GM12878 (cell line): Measurements from ENCODE around the gene CHST14. TPM values are rescaled to one million over a fixed set of nuclear protein-coding genes. Genes with fewer than 3 reads are reported as not detected.

Source experiments
- ATAC-seq: fragments of 200-7000 bp; cut with Tn5 transposase; 3 replicates; pipeline ENCODE4 v1.9.1; 2020; ENCODE audit warnings: mild to moderate bottlenecking, moderate library complexity
- BruUV-seq: library from RNA; stranded (reverse); fragments of 400-500 nt; replicated peaks from 2 replicates; lab custom pipeline; 2021; lab: Mats Ljungman, UMichigan
- CTCF ChIA-PET: fragments of 300-600 bp; sonication (Branson Sonifier 250); formaldehyde crosslinking; extraction: SDS; loops from one replicate; lab custom pipeline; 2021; ENCODE audit warnings: inconsistent platforms; lab: Yijun Ruan, JAX
- POLR2A ChIA-PET: fragments of 350-600 bp; formaldehyde crosslinking; extraction: SDS; loops from one replicate; lab custom pipeline; 2021; ENCODE audit warnings: inconsistent platforms; lab: Charles Lee
- RAD21 ChIA-PET: fragments of 300-600 bp; sonication (Branson Sonifier 250); formaldehyde crosslinking; loops from one replicate; lab custom pipeline; 2023; ENCODE audit warnings: antibody characterized with exemption; ENCODE audit not compliant: unreplicated experiment; lab: Charles Lee
- SMC1A ChIA-PET: fragments of 300-600 bp; sonication (Branson Sonifier 250); formaldehyde crosslinking; loops from one replicate; lab custom pipeline; 2023; ENCODE audit not compliant: unreplicated experiment, uncharacterized antibody; lab: Charles Lee
- DNase-seq: peaks from one replicate; pipeline ENCODE4 v3.0.0-alpha.2; 2011; ENCODE audit warnings: low read depth, low spot score
- FAIRE-seq: peaks from 3 replicates; lab custom pipeline; 2011; peaks lifted over from hg19 to GRCh38; lab: Jason Lieb, UNC
- H2AFZ ChIP-seq: 2 replicates; pipeline ENCODE4 v1.6.0; 2011; ENCODE audit warnings: low read depth, low read length, control low read depth; ENCODE audit not compliant: control insufficient read depth
- H3K27ac ChIP-seq: 2 replicates; pipeline ENCODE4 v1.5.1; 2011; ENCODE audit warnings: control low read depth; ENCODE audit not compliant: control insufficient read depth, insufficient read depth
- H3K27me3 ChIP-seq, 2 experiments: replicated peaks in 1 of 2; 2 replicates each; pipeline versions ENCODE4 v1.6.0 to v1.6.1; 2011; ENCODE audit warnings: low read length in 1 of 2; ENCODE audit not compliant: control insufficient read depth in 2 of 2, insufficient read depth in 2 of 2
- H3K36me3 ChIP-seq, 2 experiments: 2 replicates each; pipeline ENCODE4 v1.5.1; 2011; ENCODE audit warnings: low read length in 1 of 2; ENCODE audit not compliant: control insufficient read depth in 2 of 2, insufficient read depth in 2 of 2
- H3K4me1 ChIP-seq: 2 replicates; pipeline ENCODE4 v1.6.1; 2011; ENCODE audit warnings: mild to moderate bottlenecking, low read length, moderate library complexity, mixed read lengths; ENCODE audit not compliant: control insufficient read depth, insufficient read depth
- H3K4me2 ChIP-seq: 2 replicates; pipeline ENCODE4 v1.6.0; 2011; ENCODE audit warnings: control low read depth; ENCODE audit not compliant: control insufficient read depth, insufficient read depth
- H3K4me3 ChIP-seq: fragments of 200-600 bp; sonication (generic); 2 replicates; pipeline ENCODE4 v1.5.1; 2016
- H3K79me2 ChIP-seq: 2 replicates; pipeline ENCODE4 v1.6.0; 2011; ENCODE audit warnings: low read length; ENCODE audit not compliant: control insufficient read depth, insufficient read depth
- H3K9ac ChIP-seq: 2 replicates; pipeline ENCODE4 v1.8.0; 2011; ENCODE audit warnings: low read length, control low read depth, mixed read lengths; ENCODE audit not compliant: control insufficient read depth, insufficient read depth
- H3K9me3 ChIP-seq: replicated peaks from 3 replicates; pipeline ENCODE4 v1.5.1; 2011; ENCODE audit warnings: mild to moderate bottlenecking, low read length; ENCODE audit not compliant: control insufficient read depth, insufficient read depth
- H4K20me1 ChIP-seq: 2 replicates; pipeline ENCODE4 v1.6.0; 2011; ENCODE audit not compliant: control insufficient read depth, insufficient read depth
- CBX3 ChIP-seq: fragments of 200-600 bp; sonication (generic); IDR thresholded peaks from 2 replicates; pipeline ENCODE4 v1.6.1; 2016; ENCODE audit warnings: low read depth, borderline replicate concordance
- MEF2B ChIP-seq: fragments of 450-650 bp; IDR thresholded peaks from 2 replicates; pipeline ENCODE4 v1.6.1; 2018; ENCODE audit warnings: mild to moderate bottlenecking, moderate library complexity; ENCODE audit not compliant: partially characterized antibody, poor library complexity, severe bottlenecking
- PKNOX1 ChIP-seq: fragments of 450-650 bp; IDR thresholded peaks from 2 replicates; pipeline ENCODE4 v1.6.1; 2016; ENCODE audit warnings: mild to moderate bottlenecking
- SIN3A ChIP-seq: IDR thresholded peaks from 2 replicates; pipeline ENCODE4 v1.6.1; 2012; ENCODE audit warnings: low read depth, low read length, improper control_type of control experiment
- WGBS: methylation state at CpG from one replicate; pipeline ENCODE4 v1.1.6; 2016; ENCODE audit warnings: low lambda C conversion rate; ENCODE audit not compliant: insufficient replicate concordance, insufficient coverage; ENCODE audit errors: missing lambda C conversion rate; 5-methylcytosine and 5-hydroxymethylcytosine counted together
- in situ Hi-C: fragments of 300-500 bp; cut with MboI; formaldehyde crosslinking; loops from 9 replicates; pipeline ENCODE4 v1.14.3; 2018; ENCODE audit warnings: mixed read lengths
- intact Hi-C: fragments of 100-400 bp; cut with micrococcal nuclease; formaldehyde crosslinking; loops from one replicate; pipeline ENCODE4 v1.14.2; 2022; ENCODE audit not compliant: unreplicated experiment
- polyA plus RNA-seq, 11 experiments: library from polyadenylated mRNA; depleted of rRNA in 4 of 11; unstranded in 6 of 11; stranded (reverse) in 5 of 11; fragments of >200 nt; fragmentation: Nextera tagmentation in 4 of 11; fragmentation: Illumina TruSeq in 1 of 11; extraction: Ambion mirVana in 4 of 11; extraction: Trizol in 1 of 11; gene quantifications; 1 replicate in 1 of 11; 2 replicates in 10 of 11; pipeline versions ENCODE4 v1.2.1 to v1.2.3, GENCODE V29; 2011 to 2016; ENCODE audit warnings: inconsistent platforms in 2 of 11, missing spikeins in 2 of 11, low read depth in 1 of 11
- total RNA-seq, 4 experiments: library from RNA; depleted of rRNA in 3 of 4; stranded (reverse); fragments of >200 nt in 3 of 4; fragmentation: Illumina TruSeq in 1 of 4; extraction: Trizol in 1 of 4; gene quantifications; 2 replicates each; pipeline versions ENCODE4 v1.2.1 to v1.2.3, GENCODE V29; 2013 to 2021

The CHST14 gene
- total and polyA plus RNA-seq, 10 of the 15 experiments (the other 5 are each of a cell fraction or from before 2014, with no cell fraction given) = 1.3 to 12.8 (median 6.2) TPM

DNA sequence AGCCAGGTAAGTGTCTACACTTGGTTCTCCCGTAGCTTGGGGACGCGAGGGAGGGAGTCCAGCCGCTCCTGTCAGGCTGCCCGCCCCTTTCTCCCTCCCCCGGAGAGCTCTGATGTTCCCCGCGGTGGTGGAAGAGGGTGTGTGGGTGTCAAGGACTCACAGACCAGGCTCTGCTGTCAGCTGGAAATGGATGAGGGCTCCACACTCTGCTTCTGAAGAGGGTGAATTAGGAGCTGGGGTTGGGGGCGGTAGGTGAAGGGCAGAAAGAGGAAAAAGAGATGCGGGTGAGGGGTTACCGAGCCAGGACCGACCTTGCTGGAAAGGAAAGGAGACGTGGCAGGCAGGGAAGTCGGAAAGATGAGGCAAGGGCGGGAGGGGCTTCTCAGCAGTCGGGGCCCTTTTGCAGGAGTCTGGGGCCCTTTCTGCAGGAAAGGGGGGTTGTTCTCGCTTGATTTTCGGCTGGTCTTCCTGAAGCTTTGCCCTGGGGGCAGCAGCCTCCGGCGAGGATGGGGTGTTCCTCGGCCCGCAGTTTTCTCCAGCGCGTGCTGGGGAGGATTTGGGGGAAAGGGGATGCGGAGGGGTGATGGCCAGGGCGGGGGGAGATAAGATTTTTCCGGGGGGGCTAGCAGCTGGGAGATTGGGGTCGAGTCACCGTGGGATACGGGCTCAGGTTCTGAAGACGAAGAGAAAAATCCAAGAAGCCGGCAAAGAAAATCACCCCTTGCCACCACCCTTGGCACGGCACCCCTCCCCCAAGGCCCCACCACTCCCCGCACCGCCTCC, 30.6 kb upstream of the CHST14 start:
- peaks cover 16 to 26% of the 10 kb centered on the region in 2 experiments for H3K27me3 ChIP-seq
- intact Hi-C loops = loop anchor here (10.0 kb wide), 1 partner anchor 155 kb away; the partner anchor contains the start of gene KNL1
- ChIA-PET RAD21 (interaction anchor here (0.6 to 1.8 kb wide), 8 partner anchors 13 to 125 kb away, joined by 3 to 8 read pairs (median 4); partner anchors contain the start of genes CCDC32, IVD and KNSTRN), POLR2A (interaction anchor here (0.7 to 4.1 kb wide), 5 partner anchors 12 to 326 kb away, joined by 3 to 26 read pairs (median 9); partner anchors contain the start of gene IVD), SMC1A (interaction anchor here (0.6 to 1.3 kb wide), 4 partner anchors 10 to 158 kb away, joined by 3 to 4 read pairs (median 4); no protein-coding TSS in a partner anchor), CTCF (interaction anchor here (0.6 to 1.5 kb wide), 16 partner anchors 9 to 115 kb away, joined by 3 to 6 read pairs (median 4); no protein-coding TSS in a partner anchor)
- no peak overlapping the region for H3K27ac ChIP-seq
- H3K4me3 ChIP-seq = peak overlapping the region; percentile 74
- no TSS peak for BruUV-seq
- DNase-seq (no peak), FAIRE-seq (no peak), ATAC-seq (peak; percentile 25)
- H3K9ac ChIP-seq = peak overlapping the region; percentile 64
- peak overlapping the region; percentile 99 for H3K4me2 ChIP-seq
- no peaks in the 10 kb centered on the region for H3K36me3 ChIP-seq
- H3K79me2 ChIP-seq = peaks cover 25% of the 10 kb centered on the region
- H3K4me1 ChIP-seq = peaks cover 19% of the 10 kb centered on the region
- in situ Hi-C loops = no loop called here
- 0 out of 2 replicates have a peak, but pooled peaks have one; percentile 12 for TF ChIP-seq PKNOX1
- peak; percentile 17 for TF ChIP-seq MEF2B
- TF ChIP-seq CBX3 = no peak
- TF ChIP-seq SIN3A = peak; percentile 2; the same call in 1 of the 2 replicates
- peak overlapping the region; percentile 72 for H2AFZ ChIP-seq
- WGBS = 2% methylated on average over 29 of the region's 35 CpGs
- no peaks in the 10 kb centered on the region for H3K9me3 ChIP-seq
- peaks cover 23% of the 10 kb centered on the region for H4K20me1 ChIP-seq
